Panc1 (cell line): Measurements from ENCODE around the gene GOLGA1.

ENCODE experiments used
- POLR2AphosphoS5 ChIP-seq: IDR thresholded peaks from 2 replicates; pipeline ENCODE4 v1.6.1; 2012; ENCODE audit warnings: mild to moderate bottlenecking, low read depth, low read length, moderate library complexity
- SIN3A ChIP-seq: IDR thresholded peaks from 2 replicates; pipeline ENCODE4 v1.6.1; 2012; ENCODE audit warnings: low read depth, mild to moderate bottlenecking, low read length, moderate library complexity, borderline replicate concordance; ENCODE audit not compliant: insufficient read depth
- TF ChIP-seq, protein P1 (sequence below): fragments of 450-650 bp; IDR thresholded peaks from 2 replicates; pipeline ENCODE4 v1.5.1; 2017; ENCODE audit warnings: mild to moderate bottlenecking
- TF ChIP-seq, protein P2 (sequence below), 2 experiments: IDR thresholded peaks; 2 replicates each; pipeline ENCODE4 v1.6.1; 2011 to 2012; ENCODE audit warnings: low read depth in 2 of 2, control low read depth in 1 of 2, low read length in 1 of 2, mild to moderate bottlenecking in 1 of 2, moderate library complexity in 1 of 2; ENCODE audit not compliant: insufficient read depth in 1 of 2

DNA sequence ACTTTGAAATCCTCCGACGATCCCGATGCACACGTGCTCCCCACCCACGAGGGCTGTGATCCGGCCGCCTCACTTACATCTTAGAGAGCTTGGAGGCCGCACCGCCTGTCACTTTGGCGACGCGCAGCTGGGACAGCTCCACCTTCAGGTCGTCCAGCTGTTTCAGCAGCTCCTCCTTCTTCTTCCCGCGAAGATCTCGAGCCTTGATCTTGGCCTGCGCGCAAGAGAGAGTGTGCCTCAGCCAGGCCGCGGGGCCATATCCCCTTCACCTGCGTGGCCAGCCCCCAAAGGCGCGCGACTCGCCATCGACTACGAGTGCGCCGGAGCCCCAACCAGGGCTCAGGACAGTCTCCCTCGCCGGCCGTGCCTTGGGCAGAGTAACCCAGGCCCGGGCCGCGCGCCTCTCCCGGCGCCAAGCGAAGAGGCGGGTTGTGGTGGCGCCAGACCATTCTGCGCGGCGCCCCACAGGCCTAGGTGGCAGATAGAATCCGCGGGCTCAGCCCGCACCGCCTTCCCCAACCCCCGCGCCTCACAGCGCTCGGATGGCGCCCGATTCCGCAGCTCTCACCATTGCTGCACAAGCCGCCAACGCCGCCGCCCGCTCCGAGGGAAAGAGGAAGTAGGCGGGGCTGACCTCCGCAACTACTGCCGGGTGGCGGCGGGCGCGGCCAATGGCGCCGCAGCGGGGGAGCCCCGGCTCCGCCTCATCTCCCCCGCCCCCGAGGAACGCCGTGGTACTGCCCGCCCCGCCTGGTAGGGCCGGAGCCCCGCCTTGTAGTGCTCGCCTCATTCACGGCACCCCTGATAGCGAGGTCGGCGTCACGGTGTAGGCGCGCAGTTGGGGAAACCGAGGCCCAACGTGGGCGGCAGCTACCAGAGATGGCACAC is 79.3 kb downstream of the GOLGA1 start, which contains the start of the genes ARPC5L and RPL35:
- TF ChIP-seq, protein P1, sequence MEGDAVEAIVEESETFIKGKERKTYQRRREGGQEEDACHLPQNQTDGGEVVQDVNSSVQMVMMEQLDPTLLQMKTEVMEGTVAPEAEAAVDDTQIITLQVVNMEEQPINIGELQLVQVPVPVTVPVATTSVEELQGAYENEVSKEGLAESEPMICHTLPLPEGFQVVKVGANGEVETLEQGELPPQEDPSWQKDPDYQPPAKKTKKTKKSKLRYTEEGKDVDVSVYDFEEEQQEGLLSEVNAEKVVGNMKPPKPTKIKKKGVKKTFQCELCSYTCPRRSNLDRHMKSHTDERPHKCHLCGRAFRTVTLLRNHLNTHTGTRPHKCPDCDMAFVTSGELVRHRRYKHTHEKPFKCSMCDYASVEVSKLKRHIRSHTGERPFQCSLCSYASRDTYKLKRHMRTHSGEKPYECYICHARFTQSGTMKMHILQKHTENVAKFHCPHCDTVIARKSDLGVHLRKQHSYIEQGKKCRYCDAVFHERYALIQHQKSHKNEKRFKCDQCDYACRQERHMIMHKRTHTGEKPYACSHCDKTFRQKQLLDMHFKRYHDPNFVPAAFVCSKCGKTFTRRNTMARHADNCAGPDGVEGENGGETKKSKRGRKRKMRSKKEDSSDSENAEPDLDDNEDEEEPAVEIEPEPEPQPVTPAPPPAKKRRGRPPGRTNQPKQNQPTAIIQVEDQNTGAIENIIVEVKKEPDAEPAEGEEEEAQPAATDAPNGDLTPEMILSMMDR = no peak; the same call in 1 of the 2 replicates
- TF ChIP-seq POLR2AphosphoS5 (peak; percentile 89), SIN3A (peak; percentile 25; the same call in 1 of the 2 replicates)
- TF ChIP-seq, protein P2, sequence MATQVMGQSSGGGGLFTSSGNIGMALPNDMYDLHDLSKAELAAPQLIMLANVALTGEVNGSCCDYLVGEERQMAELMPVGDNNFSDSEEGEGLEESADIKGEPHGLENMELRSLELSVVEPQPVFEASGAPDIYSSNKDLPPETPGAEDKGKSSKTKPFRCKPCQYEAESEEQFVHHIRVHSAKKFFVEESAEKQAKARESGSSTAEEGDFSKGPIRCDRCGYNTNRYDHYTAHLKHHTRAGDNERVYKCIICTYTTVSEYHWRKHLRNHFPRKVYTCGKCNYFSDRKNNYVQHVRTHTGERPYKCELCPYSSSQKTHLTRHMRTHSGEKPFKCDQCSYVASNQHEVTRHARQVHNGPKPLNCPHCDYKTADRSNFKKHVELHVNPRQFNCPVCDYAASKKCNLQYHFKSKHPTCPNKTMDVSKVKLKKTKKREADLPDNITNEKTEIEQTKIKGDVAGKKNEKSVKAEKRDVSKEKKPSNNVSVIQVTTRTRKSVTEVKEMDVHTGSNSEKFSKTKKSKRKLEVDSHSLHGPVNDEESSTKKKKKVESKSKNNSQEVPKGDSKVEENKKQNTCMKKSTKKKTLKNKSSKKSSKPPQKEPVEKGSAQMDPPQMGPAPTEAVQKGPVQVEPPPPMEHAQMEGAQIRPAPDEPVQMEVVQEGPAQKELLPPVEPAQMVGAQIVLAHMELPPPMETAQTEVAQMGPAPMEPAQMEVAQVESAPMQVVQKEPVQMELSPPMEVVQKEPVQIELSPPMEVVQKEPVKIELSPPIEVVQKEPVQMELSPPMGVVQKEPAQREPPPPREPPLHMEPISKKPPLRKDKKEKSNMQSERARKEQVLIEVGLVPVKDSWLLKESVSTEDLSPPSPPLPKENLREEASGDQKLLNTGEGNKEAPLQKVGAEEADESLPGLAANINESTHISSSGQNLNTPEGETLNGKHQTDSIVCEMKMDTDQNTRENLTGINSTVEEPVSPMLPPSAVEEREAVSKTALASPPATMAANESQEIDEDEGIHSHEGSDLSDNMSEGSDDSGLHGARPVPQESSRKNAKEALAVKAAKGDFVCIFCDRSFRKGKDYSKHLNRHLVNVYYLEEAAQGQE (IDR thresholded peaks at IDR 0.05; ENCODE audit: insufficient read depth in 1 of 2, low read depth in 2 of 2, low read length in 1 of 2) = 0 out of 4 replicates have a peak, but pooled peaks of 1 of the 2 experiments have one; percentile 13
